Type B pancreatic cell (in vitro differentiated cells): ENCODE data around the gene REP15. TPM values are rescaled to one million over a fixed set of nuclear protein-coding genes. Genes with fewer than 3 reads are reported as not detected.
"Not testable (repeated sequence)": the region's sequence is repeated elsewhere in the genome, so short reads cannot be mapped to it uniquely, and the experiment has no call there.

Experiments used
- DNase-seq: peaks from one replicate; pipeline ENCODE4 v3.0.0; 2021; ENCODE audit warnings: mixed read lengths; ENCODE audit not compliant: unreplicated experiment; ENCODE audit errors: extremely low spot score
- H3K27ac Mint-ChIP-seq: 2 replicates; pipeline ENCODE4 v1.8.0; 2021; ENCODE audit warnings: mild to moderate bottlenecking, mixed read lengths
- H3K27me3 Mint-ChIP-seq: 2 replicates; pipeline ENCODE4 v1.8.0; 2021; ENCODE audit warnings: mixed read lengths
- H3K36me3 Mint-ChIP-seq: 2 replicates; pipeline ENCODE4 v1.8.0; 2021; ENCODE audit warnings: mixed read lengths
- H3K4me1 Mint-ChIP-seq: one replicate; pipeline ENCODE4 v1.8.0; 2021; ENCODE audit warnings: mixed read lengths; ENCODE audit not compliant: unreplicated experiment
- H3K4me3 Mint-ChIP-seq: 2 replicates; pipeline ENCODE4 v1.8.0; 2021; ENCODE audit warnings: mild to moderate bottlenecking, mixed read lengths
- H3K9me3 Mint-ChIP-seq: 2 replicates; pipeline ENCODE4 v1.8.0; 2021; ENCODE audit warnings: mixed read lengths
- CTCF ChIP-seq: fragments of 200-600 bp; sonication (generic); conservative IDR thresholded peaks from 2 replicates; pipeline ENCODE4 v1.5.0; 2021; ENCODE audit warnings: antibody characterized with exemption, mild to moderate bottlenecking
- total RNA-seq: library from RNA; stranded (reverse); gene quantifications from 2 replicates; pipeline ENCODE4 v1.2.1, GENCODE V29; 2021; ENCODE audit warnings: low replicate concordance

The REP15 gene
- total RNA-seq, 1 donor from 2014 or later, result 2.5 TPM

DNA sequence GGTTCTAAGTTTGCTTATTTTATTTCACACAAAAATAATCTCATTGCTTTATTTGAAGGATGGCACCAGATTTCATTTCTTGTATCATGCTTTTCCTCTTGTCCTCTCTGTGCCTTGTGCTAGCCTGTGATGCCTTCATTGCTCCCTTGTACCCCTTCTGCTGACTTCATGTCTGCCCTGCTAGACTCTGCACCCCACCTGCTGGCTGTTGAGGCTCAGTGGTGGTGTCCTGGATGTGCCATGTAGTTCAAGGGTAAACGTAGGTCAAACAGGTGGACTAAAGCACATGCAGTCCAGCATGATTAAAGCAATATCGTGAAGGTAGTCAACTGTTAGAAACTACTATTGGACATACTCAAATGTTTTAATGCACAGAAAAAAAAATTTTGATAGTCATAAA lies 36.0 kb downstream of the REP15 start:
- no peaks in the 10 kb centered on the region for H3K9me3 Mint-ChIP-seq
- no peaks in the 10 kb centered on the region for H3K4me1 Mint-ChIP-seq
- peaks cover 55% of the 10 kb centered on the region for H3K36me3 Mint-ChIP-seq
- DNase-seq, result no peak
- H3K4me3 Mint-ChIP-seq, result no peak overlapping the region
- no peak overlapping the region for H3K27ac Mint-ChIP-seq
- TF ChIP-seq CTCF, result no peak
- H3K27me3 Mint-ChIP-seq, result no peaks in the 10 kb centered on the region

DNA sequence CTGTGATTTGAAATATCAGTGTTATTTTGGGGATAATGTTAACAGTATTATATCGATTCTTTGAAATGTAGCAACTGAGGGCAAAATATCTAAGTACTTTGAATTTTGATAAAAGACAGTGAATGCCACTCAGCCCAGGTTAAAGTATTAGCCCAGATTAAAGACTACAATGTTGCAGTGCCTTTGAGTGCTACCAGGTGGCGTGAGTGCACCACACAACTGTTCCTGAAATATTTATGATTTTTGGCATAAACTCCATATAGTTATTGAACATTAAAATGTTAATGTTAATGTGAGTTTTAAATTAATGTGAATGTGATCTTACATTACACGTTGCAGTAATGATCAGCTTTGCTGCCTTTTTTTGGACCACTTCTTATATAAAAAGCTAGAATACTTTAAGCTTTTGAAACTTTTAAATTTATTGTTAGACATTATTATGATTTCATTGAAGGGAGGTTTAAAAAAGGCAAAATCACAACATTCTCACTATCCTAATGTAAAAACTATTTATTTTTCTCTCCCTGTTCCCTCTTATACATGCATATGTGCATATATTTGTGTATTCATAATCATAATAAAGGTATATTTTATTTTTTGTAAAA lies 36.9 kb downstream of the REP15 start:
- no peak for DNase-seq
- H3K36me3 Mint-ChIP-seq, result peaks cover 58% of the 10 kb centered on the region
- no peak overlapping the region for H3K27ac Mint-ChIP-seq

DNA sequence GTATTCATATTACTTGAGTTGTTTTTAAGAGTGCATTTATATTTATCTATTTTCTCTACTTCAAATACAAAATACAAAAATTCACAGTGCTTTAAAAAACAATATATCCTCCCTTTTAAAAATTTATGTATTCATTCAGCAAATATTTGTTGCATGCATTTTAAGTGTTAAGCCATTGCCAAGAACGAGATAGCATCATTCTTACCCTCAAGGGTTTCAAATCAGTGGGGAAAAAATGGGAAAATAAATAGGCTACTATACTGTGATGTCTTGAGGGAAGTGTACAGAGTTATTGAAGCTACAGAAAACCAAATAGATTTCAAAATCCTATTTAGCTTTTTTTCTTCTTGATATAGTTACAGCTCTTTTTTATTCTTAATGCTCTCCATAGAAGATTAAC lies 37.5 kb downstream of the REP15 start:
- no peak for DNase-seq
- Mint-ChIP-seq H3K36me3 (peaks cover 53% of the 10 kb centered on the region), H3K27ac (no peak overlapping the region), H3K27me3 (no peaks in the 10 kb centered on the region), H3K4me3 (no peak overlapping the region), H3K4me1 (no peaks in the 10 kb centered on the region), H3K9me3 (no peaks in the 10 kb centered on the region)
- TF ChIP-seq CTCF, result no peak

More for the DNA sequence above, 36.9 kb downstream of the REP15 start:
- no peaks in the 10 kb centered on the region for H3K4me1 Mint-ChIP-seq
- no peaks in the 10 kb centered on the region for H3K27me3 Mint-ChIP-seq
- H3K4me3 Mint-ChIP-seq, result no peak overlapping the region
- peak; percentile 89 for TF ChIP-seq CTCF
- H3K9me3 Mint-ChIP-seq, result no peaks in the 10 kb centered on the region

DNA sequence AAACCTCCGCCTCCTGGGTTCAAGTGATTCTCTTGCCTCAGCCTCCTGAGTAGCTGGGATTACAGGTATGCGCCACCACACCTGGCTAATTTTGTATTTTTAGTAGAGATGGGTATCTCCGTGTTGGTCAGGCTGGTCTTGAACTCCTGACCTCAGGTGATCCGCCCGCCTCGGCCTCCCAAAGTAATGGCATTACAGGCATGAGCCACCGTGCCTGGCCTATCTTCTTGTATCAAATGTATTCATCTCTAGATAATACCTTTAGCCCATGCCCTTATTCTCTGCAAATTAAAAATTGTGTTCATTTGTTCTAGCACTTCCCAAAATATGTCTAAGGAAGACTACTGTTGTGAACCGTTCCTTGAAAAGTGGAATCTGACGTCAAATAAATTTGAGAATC lies 38.1 kb downstream of the REP15 start:
- peaks cover 48% of the 10 kb centered on the region for H3K36me3 Mint-ChIP-seq
- H3K4me1 Mint-ChIP-seq, DNase-seq, H3K9me3 Mint-ChIP-seq, H3K27me3 Mint-ChIP-seq, H3K27ac Mint-ChIP-seq, H3K4me3 Mint-ChIP-seq: not testable (repeated sequence)

- Mint-ChIP-seq H3K4me1 (no peaks in the 10 kb centered on the region), H3K4me3 (no peak overlapping the region), H3K27ac (no peak overlapping the region), H3K36me3 (peaks cover 36% of the 10 kb centered on the region), H3K9me3 (no peaks in the 10 kb centered on the region), H3K27me3 (no peaks in the 10 kb centered on the region)
- no peak for TF ChIP-seq CTCF
- no peak for DNase-seq
Observed at GRCh38 chr12:27743601-27744000, 47.4 kb downstream of the REP15 start.

DNA sequence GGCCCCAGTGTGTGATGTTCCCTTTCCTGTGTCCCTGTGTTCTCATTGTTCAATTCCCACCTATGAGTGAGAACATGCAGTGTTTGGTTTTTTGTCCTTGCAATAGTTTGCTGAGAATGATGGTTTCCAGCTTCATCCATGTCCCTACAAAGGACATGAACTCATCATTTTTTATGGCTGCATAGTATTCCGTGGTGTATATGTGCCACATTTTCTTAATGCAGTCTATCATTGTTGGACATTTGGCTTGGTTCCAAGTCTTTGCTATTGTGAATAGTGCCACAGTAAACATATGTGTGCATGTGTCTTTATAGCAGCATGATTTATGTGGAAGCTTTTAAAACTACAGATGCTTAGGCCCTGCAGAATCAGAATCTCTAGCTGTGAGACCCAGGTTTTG lies 49.5 kb downstream of the REP15 start:
- DNase-seq, H3K9me3 Mint-ChIP-seq, H3K4me1 Mint-ChIP-seq, H3K4me3 Mint-ChIP-seq, H3K27me3 Mint-ChIP-seq, H3K27ac Mint-ChIP-seq: not testable (repeated sequence)
- H3K36me3 Mint-ChIP-seq, result peaks cover 44% of the 10 kb centered on the region

Other genes starting within 250 kb of the REP15 start
- 0.31 TPM in 1 of 2 replicates, not detected in the other for gene SMCO2, start 249.7 kb upstream of the REP15 start, total RNA-seq
- gene PPFIBP1, start 172.2 kb upstream of the REP15 start, total RNA-seq, result 68.3 and 118 TPM in 2 replicates
- 41.1 and 92.0 TPM in 2 replicates for gene MRPS35, start 14.4 kb downstream of the REP15 start, total RNA-seq
- 30.6 and 40.3 TPM in 2 replicates for gene KLHL42, start 83.8 kb downstream of the REP15 start, total RNA-seq
- gene MANSC4, start 83.8 kb downstream of the REP15 start, total RNA-seq, result 0.36 TPM in 1 of 2 replicates, not detected in the other